CD4-positive, alpha-beta T cell treated with Interleukin-6 for 4 hours (primary cell): ENCODE measurements around the gene GTF3C6.
"Not testable (repeated sequence)": the region's sequence is repeated elsewhere in the genome, so short reads cannot be mapped to it uniquely, and the experiment has no call there.

Experiments
- DNase-seq: peaks from one replicate; pipeline ENCODE4 v3.0.0-alpha.2; 2020; ENCODE audit warnings: mixed read lengths

Gene GTF3C6

DNA sequence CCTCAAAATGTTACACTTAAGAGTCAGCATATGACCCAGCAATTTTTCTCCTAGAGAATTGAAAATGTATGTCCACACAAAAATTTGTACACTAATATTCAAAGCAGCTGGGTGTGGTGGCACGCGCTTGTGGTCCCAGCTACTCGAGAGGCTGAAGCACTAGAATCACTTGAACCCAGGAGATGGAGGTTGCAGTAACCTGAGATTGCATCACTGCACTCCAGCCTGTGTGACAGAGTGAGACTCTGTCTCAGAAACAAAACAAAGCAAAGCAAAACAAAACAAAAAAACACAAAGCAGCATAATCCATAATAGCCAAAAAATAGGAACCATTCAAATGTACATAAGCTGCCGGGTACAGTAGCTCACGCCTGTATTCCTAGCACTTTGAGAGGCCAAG lies 21.7 kb downstream of the GTF3C6 start:
- no peak for DNase-seq

DNA sequence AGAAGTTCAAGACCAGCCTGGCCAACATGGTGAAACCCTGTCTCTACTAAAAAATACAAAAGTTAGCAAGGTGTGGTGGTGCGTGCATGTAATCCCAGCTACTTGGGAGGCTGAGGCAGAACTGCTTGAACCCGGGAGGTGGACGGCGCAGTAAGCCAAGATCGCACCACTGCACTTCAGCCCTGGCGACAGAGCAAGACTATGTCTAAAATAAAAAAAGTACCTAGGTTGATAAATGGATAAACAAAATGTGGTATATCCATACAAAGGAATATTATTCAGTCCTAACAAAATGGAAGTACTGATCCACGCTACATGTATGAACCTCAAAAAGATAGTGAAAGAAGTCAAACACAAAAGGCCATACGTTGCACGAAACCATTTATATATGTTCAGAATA lies 22.1 kb downstream of the GTF3C6 start:
- no peak for DNase-seq

DNA sequence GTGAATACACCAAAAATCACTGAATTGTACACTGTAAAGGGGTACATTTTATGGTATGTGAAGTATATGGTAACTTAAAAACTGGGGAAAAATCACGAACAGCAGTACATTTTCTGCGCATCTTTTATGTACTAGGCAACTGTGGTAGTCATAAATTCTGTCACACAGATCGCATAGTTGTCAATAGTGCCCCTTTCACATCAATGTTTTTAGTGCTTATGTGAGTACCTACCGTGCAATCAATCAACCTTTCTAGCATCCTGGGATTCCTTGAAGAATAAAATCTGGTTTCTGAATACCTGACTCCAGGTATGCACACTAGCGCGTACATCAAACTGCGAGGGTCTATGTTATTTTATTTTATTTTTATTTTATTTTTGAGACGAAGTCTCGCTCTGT lies 22.7 kb downstream of the GTF3C6 start:
- no peak for DNase-seq

DNA sequence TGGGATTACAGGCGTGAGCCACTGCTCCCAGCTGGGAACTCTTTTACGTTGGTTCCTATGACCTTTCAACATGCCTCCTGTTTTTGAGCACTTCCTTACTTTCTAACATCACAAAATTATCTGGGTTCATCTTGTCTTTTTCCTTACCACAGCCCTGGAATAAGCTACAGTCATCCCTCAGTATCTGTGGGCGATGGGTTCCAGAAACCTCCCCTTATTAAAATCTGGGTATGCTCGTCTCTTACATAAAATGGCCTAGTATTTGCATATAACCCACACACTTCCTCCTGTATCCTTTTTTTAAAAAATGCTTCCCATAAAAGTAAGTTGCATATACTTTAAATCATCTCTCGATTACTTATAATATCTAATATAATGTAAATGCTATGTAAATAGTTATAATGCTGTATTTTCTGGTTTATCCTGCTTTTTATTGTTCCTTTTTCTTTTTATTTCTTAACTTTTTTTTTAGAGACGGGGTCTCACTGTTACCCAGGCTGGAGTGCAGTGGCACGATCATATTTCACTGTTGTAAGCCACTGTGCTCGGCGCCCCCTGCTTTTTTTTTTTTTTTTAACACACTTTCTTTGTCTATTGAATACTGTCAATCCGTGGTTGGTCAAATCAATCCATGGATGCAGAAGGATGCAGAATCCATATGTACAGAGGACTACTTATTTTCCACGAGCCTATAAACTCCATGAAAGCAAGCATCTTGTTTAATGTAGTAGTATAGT lies 32.5 kb downstream of the GTF3C6 start:
- DNase-seq = no peak

DNA sequence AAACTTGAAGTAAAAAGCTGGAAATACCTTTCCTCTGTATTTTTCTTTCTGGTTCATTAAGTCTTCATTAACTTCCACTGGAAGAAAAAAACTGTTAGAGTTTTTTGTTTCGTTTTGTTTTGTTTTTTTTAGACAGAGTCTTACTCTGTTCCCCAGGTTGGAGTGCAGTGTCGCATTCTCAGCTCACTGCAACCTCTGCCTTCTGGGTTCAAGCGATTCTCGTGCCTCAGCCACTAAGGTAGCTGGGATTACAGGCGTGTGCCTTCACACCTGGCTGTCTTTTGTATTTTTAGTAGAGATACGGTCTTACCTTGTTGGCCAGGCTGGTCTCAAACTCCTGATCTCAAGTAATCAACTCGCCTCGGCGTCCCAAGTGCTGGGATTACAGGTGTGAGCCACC lies 38.2 kb downstream of the GTF3C6 start:
- no peak for DNase-seq

DNA sequence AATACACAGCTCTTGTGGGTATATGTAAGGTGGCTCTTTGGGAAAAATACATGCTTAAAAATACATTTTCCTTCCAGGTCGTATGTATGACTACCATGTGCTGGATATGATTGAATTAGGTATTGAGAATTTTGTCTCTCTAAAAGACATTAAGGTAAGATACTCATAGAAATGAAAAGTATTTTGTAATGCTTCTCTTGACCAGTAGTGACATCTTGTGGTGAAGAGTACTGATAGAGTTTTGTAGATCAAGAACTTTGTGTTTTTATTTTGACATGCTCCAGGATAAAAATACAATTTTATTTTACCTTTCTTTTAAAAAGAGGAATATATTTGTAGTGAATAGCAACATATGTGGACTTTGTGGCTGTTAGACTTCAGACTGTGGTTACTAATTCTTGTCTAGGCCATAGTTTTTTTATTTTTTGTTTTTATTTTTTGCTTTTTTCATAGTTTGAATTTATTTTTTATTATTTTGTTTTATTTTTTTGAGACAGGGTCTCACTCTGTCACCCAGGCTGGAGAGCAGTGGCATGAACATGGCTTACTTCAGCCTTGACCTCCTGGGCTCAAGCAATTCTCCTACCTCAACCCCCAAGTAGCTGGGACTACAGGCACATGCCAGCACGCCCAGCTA lies 41.2 kb downstream of the GTF3C6 start:
- no peak for DNase-seq

DNA sequence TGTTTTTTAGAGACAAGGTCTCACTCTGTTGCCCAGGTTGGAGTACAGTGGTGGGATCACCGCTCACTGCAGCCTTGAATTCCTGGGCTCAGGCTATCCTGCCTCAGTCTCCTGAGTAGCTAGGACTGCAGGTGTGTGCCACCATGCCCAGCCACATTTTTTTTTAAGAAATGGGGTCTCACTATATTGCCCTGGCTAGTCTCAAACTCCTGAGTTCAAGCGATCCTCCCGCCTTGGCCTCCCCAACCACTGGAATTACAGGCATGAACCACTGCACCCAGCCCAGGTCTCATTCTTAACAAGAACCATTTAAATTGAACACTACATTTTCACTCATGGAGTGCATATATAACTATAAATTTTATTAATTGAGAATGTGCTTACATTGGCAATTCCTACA lies 43.8 kb downstream of the GTF3C6 start:
- no peak for DNase-seq

DNA sequence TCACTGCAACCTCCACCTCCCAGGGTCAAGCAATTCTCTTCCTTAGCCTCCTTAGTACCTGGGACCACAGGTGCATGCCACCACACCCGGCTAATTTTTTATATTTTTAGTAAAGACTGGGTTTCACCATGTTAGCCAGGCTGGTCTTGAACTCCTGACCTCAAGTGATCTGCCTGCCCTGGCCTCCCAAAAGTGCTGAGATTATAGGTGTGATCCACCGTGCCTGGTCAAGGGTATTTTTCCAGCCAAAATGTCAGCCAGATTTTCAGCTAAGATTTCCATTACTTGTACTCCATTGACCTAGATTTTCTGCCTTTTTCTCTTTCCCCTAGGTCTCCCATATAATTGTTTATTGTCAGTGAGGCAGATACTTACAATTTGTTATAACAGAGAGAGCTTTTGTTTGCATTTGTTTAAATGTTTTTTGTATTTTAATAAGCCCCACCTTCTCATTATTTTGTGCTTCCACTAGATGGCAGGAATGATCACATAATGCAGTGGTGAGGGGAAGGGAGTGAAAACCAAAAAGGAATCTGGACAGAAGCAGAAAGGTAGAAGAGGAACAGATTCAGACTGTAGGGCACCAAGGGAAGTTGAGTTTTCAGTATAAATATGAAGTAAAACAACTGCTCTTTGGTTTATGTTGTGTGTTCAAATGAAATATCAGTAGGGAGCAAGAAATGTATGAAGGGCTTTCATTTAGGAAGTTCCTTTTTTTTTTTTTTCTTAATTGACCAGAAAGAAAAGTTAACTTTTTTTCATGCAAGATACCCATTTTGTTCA lies 53.0 kb downstream of the GTF3C6 start:
- DNase-seq = no peak

DNA sequence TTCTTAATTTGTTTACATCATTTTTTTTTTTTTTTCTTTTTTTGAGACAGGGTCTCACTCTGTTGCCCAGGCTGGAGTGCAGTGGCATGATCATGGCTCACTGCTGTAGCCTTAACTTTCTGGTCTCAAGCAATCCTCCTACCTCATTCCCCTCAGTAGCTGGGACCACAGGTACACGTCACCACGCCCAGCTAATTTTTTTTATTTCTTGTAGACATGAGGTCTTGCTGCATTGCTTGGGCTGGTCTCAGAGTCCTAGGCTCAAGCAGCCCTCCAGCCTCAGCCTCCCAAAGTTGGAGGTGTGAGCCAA lies 53.6 kb downstream of the GTF3C6 start:
- no peak for DNase-seq

DNA sequence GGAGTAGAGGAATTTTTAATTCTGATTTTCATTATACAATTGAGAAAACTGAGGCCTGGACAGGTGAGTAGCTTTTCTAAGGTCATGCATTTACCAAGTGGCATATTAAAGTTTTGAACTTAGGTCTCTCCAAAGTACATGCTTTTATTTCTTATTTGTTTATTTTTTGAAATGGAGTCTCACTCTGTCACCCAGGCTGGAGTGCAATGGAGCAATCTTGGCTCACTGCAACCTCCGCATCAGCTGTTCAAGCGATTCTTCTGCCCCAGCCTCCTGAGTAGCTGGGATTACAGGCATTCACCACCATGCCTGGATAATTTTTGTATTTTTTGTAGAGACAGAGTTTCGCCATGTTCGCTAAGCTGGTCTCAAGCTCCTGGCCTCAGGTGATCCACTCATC lies 54.0 kb downstream of the GTF3C6 start:
- DNase-seq = not testable (repeated sequence)

DNA sequence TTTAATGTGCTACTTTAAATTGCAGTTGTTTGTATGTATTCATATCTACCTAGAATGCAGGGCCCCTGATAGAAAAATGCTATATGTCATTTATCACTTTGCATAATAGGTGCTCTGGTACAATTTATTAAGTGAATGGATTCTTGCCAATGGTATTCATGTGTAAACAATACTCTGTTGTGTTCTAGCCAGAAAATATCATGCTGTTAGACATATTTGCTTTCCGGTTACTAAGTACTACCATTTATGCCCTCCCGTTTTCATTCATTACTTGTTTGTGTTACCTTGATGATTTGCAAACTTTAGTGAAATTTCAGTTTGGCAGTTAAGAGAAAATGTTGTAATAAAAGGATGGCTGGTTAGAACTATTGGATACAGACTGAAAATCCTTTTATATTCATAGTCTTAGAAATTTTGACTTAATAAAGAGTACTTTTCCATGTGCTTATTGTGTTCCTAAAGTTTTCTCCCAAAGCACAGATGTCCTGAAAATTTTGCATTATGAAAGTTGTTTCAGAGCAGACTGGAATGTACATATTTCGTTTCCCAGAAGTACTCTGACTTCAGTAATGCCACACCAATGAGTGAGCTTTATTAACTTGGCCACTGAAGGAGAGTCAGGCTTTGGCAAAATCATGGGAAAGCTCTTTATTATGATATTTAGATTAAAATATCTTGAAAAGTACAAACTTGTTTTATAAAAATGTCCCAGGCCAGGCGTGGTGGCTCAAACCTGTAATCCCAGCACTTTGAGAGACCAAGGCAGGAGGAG lies 54.8 kb downstream of the GTF3C6 start:
- DNase-seq = no peak

DNA sequence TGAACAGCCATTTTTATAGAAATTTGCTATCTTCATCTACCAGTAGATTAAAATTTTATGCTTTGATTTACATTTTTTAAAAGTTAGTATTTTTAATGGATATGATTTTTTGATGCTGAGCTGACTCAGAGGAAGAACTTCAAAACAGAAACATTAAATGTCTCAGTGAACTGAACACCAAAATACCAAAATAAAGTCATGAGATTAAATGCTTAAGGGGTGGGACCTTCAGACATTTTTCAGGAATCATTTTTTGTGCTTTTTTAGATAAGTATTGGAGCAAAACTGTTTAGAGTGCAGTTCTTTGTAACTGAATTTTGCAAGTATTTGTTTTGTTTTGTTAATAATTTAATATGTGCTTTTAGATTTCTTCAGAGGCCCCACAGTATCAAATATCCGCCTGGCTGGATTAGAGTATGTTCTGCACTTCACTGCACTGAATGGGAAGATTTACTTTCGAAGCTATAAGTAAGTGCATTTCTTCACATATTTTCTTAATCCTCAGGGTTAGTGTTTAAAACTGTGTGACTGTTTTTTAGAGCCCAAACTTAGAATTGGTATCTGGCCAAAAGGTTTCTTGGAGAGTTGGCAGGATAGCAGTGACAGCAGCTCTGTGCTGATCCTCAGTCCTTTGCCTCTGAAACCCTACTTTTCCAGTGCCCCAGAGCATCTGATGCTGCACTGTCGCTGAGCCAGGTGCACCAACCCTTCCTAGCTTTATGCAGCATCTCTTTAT lies 57.1 kb downstream of the GTF3C6 start:
- DNase-seq = no peak

DNA sequence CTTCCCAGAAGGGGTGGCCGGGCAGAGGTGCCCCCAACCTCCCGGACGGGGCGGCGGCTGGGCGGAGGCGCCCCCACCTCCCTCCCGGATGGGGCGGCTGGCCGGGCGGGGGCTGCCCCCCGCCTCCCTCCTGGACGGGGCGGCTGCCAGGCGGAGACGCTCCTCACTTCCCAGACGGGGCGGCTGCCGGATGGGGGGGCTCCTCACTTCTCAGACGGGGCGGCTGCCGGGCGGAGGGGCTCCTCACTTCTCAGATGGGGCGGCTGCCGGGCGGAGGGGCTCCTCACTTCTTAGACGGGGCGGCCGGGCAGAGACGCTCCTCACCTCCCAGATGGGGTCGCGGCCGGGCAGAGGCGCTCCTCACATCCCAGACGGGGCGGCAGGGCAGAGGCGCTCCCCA lies 58.7 kb downstream of the GTF3C6 start:
- not testable (repeated sequence) for DNase-seq
